Smooth muscle cell (in vitro differentiated cells): ENCODE data around the gene COL5A1. TPM values are rescaled to one million over a fixed set of nuclear protein-coding genes. Genes with fewer than 3 reads are reported as not detected.

Source experiments
- DNase-seq: peaks from one replicate; lab custom pipeline; 2025; ENCODE audit not compliant: unreplicated experiment; lab: John Stamatoyannopoulos, UW
- H2AFZ ChIP-seq: fragments of 200-600 bp; sonication (generic); 2 replicates; pipeline ENCODE4 v1.6.0; 2016; ENCODE audit warnings: antibody characterized with exemption, low read depth, mild to moderate bottlenecking
- H3F3A ChIP-seq: fragments of 200-600 bp; sonication (generic); 2 replicates; pipeline ENCODE4 v1.6.0; 2017; ENCODE audit warnings: antibody characterized with exemption, low read depth
- H3K27ac ChIP-seq: fragments of 200-600 bp; sonication (generic); 2 replicates; pipeline ENCODE4 v1.5.1; 2016; ENCODE audit warnings: low read depth, mild to moderate bottlenecking
- H3K27me3 ChIP-seq: fragments of 200-600 bp; sonication (generic); 2 replicates; pipeline ENCODE4 v1.6.1; 2016; ENCODE audit warnings: low read depth, mild to moderate bottlenecking
- H3K36me3 ChIP-seq: fragments of 200-600 bp; sonication (generic); 2 replicates; pipeline ENCODE4 v1.5.1; 2016; ENCODE audit warnings: low read depth
- H3K4me1 ChIP-seq: fragments of 200-600 bp; sonication (generic); 2 replicates; pipeline ENCODE4 v1.5.1; 2016; ENCODE audit warnings: low read depth
- H3K4me2 ChIP-seq: fragments of 200-600 bp; sonication (generic); 2 replicates; pipeline ENCODE4 v1.6.0; 2016; ENCODE audit warnings: mild to moderate bottlenecking
- H3K4me3 ChIP-seq: fragments of 200-600 bp; sonication (generic); 2 replicates; pipeline ENCODE4 v1.5.1; 2016; ENCODE audit warnings: mild to moderate bottlenecking
- H3K79me2 ChIP-seq: fragments of 200-600 bp; sonication (generic); 2 replicates; pipeline ENCODE4 v1.6.0; 2016; ENCODE audit warnings: low read depth, mild to moderate bottlenecking
- H3K9ac ChIP-seq: fragments of 200-600 bp; sonication (generic); 2 replicates; pipeline ENCODE4 v1.6.0; 2016; ENCODE audit warnings: low read depth
- H3K9me3 ChIP-seq: fragments of 200-600 bp; sonication (generic); replicated peaks from 2 replicates; pipeline ENCODE4 v1.5.1; 2016; ENCODE audit warnings: low read depth
- H4K20me1 ChIP-seq: fragments of 200-600 bp; sonication (generic); 2 replicates; pipeline ENCODE4 v1.6.0; 2016; ENCODE audit warnings: low read depth
- CTCF ChIP-seq: fragments of 200-600 bp; sonication (generic); IDR thresholded peaks from 2 replicates; pipeline ENCODE4 v1.5.1; 2017; ENCODE audit warnings: borderline replicate concordance, mild to moderate bottlenecking, antibody characterized with exemption; ENCODE audit not compliant: insufficient read depth, poor library complexity, severe bottlenecking
- WGBS: methylation state at CpG from one replicate; pipeline ENCODE4 v1.1.7; 2016; ENCODE audit warnings: low lambda C conversion rate; 5-methylcytosine and 5-hydroxymethylcytosine counted together
- polyA plus RNA-seq: library from polyadenylated mRNA; unstranded; fragments of >200 nt; fragmentation: Nextera tagmentation; extraction: Ambion mirVana; gene quantifications from 2 replicates; pipeline ENCODE4 v1.2.1, GENCODE V29; 2016
- total RNA-seq: library from RNA; depleted of rRNA; stranded (reverse); fragments of >200 nt; gene quantifications from 2 replicates; pipeline ENCODE4 v1.2.3, GENCODE V29; 2014

COL5A1 gene
- total and polyA plus RNA-seq, 2 experiments from 2014 or later: 1,084 to 1,443 TPM

- WGBS: 93% methylated on average over 29 of the region's 29 CpGs
- no peak overlapping the region for H3K9ac ChIP-seq
- peaks cover 72% of the 10 kb centered on the region for H3F3A ChIP-seq
- H3K4me1 ChIP-seq: peaks cover 6% of the 10 kb centered on the region
- peaks cover 100% of the 10 kb centered on the region for H4K20me1 ChIP-seq
- H3K27ac ChIP-seq: peak overlapping the region; percentile 96
- no peak for TF ChIP-seq CTCF
- H3K4me3 ChIP-seq: no peak overlapping the region
- peaks cover 100% of the 10 kb centered on the region for H3K79me2 ChIP-seq
- no peaks in the 10 kb centered on the region for H3K9me3 ChIP-seq
- no peak overlapping the region for H2AFZ ChIP-seq
- no peak for DNase-seq
- no peaks in the 10 kb centered on the region for H3K27me3 ChIP-seq
- no peak overlapping the region for H3K4me2 ChIP-seq
- peaks cover 9% of the 10 kb centered on the region for H3K36me3 ChIP-seq
These were observed 52.2 kb downstream of the COL5A1 start for GRCh38 chr9:134693641-134694367.

DNA sequence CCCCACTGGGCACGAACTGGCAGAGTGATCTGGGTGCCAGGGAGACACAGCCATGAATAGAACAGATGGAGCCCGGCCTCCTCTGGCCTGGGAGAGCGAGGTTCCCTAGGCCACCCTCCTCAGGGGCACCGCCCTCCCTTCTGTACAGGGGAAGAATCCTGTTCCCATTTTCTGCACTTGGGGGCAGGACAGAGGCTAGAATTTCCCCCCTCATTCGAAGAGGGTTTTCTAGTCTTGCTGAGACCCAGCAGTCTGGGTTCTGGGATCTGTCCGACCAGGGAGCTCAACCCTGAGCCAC lies 52.7 kb downstream of the COL5A1 start:
- Histone ChIP-seq H3K27me3 (no peaks in the 10 kb centered on the region), H3K27ac (peak overlapping the region; percentile 96), H3K4me3 (no peak overlapping the region), H3K9me3 (no peaks in the 10 kb centered on the region), H4K20me1 (peaks cover 100% of the 10 kb centered on the region), H3K36me3 (peaks cover 9% of the 10 kb centered on the region), H3K4me1 (peaks cover 9% of the 10 kb centered on the region), H3K9ac (no peak overlapping the region), H3K79me2 (peaks cover 100% of the 10 kb centered on the region), H3K4me2 (no peak overlapping the region), H3F3A (peaks cover 72% of the 10 kb centered on the region), H2AFZ (no peak overlapping the region)
- DNase-seq: no peak
- TF ChIP-seq CTCF: no peak
- 97% methylated on average over 6 of the region's 6 CpGs for WGBS

GRCh38 chr9:134694714-134695113 lies 53.1 kb downstream of the COL5A1 start:
- H3K27ac ChIP-seq: peak overlapping the region; percentile 96
- 95% methylated on average over 12 of the region's 12 CpGs for WGBS
- peaks cover 100% of the 10 kb centered on the region for H3K79me2 ChIP-seq
- peaks cover 100% of the 10 kb centered on the region for H4K20me1 ChIP-seq
- H3K9me3 ChIP-seq: no peaks in the 10 kb centered on the region
- TF ChIP-seq CTCF: no peak
- H3K27me3 ChIP-seq: no peaks in the 10 kb centered on the region
- peaks cover 72% of the 10 kb centered on the region for H3F3A ChIP-seq
- no peak overlapping the region for H3K4me2 ChIP-seq
- H3K4me3 ChIP-seq: no peak overlapping the region
- H2AFZ ChIP-seq: no peak overlapping the region
- DNase-seq: no peak
- H3K4me1 ChIP-seq: peaks cover 9% of the 10 kb centered on the region
- no peak overlapping the region for H3K9ac ChIP-seq
- peaks cover 9% of the 10 kb centered on the region for H3K36me3 ChIP-seq

DNA sequence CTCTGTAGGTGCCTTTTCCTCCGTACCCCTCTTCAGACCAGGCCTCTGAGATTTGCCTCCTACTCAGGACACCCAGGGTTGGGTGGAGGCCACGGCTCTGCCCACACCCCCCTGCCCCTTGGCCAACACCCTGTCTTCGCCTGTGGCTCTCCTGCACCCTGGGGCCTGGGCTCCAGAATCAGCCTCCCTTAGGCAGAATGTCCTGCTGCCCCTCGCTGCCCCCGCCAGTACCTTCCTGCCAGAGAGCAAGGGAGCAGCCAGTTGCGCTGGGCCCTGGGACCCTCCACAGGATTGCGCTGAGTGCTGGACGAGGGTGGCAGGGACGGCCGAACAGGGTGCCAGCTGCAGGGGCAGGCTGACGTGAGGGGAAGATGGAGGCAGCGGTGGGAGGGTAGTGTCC lies 53.5 kb downstream of the COL5A1 start:
- Histone ChIP-seq H3K9me3 (no peaks in the 10 kb centered on the region), H3K27me3 (no peaks in the 10 kb centered on the region), H3K79me2 (peaks cover 100% of the 10 kb centered on the region), H3K27ac (peak overlapping the region; percentile 96), H3F3A (peaks cover 72% of the 10 kb centered on the region), H3K4me1 (peaks cover 9% of the 10 kb centered on the region), H3K9ac (no peak overlapping the region), H2AFZ (no peak overlapping the region), H3K4me2 (no peak overlapping the region), H3K4me3 (no peak overlapping the region), H4K20me1 (peaks cover 100% of the 10 kb centered on the region), H3K36me3 (peaks cover 9% of the 10 kb centered on the region)
- no peak for TF ChIP-seq CTCF
- no peak for DNase-seq
- 95% methylated on average over 12 of the region's 12 CpGs for WGBS
